ENCODE results near the gene TRPV3. TPM values are rescaled to one million over a fixed set of nuclear protein-coding genes. Genes with fewer than 3 reads are reported as not detected.

The TRPV3 gene
- total and polyA plus RNA-seq, 2 donors (not counting 3 experiments of a cell fraction or from before 2014, with no cell fraction given) = 0.01 TPM; not detected in 1

- dilution Hi-C loops (cut with MboI; ENCODE audit: extremely low pct_ligation_motif_present, low sequenced_read_pairs) = no loop called here
- Histone ChIP-seq H3K27ac (ENCODE audit: insufficient read depth, low read depth, low read length) (no peak overlapping the region), H3K9ac (replicated peaks; ENCODE audit: extremely low read depth, insufficient read depth, low read length) (no peak overlapping the region), H3K9me3 (replicated peaks; ENCODE audit: control insufficient read depth, insufficient read depth, low read length) (no peaks in the 10 kb centered on the region), H4K20me1 (replicated peaks; ENCODE audit: control insufficient read depth, extremely low read depth, insufficient read depth, low read length) (no peaks in the 10 kb centered on the region), H3K4me3 (replicated peaks in 1 of 3; ENCODE audit: insufficient read depth in 1 of 3, low read depth in 1 of 3, low read length in 3 of 3) (no peak overlapping the region), H3K36me3 (ENCODE audit: control insufficient read depth in 2 of 2, extremely low read depth in 1 of 2, insufficient read depth in 2 of 2, low read length in 2 of 2) (no peaks in the 10 kb centered on the region), H3K79me2 (ENCODE audit: control insufficient read depth, insufficient read depth, low read length) (no peaks in the 10 kb centered on the region), H3K4me2 (ENCODE audit: insufficient read depth, low read length) (no peak overlapping the region), H3K27me3 (ENCODE audit: control insufficient read depth in 2 of 2, insufficient read depth in 2 of 2, low read length in 2 of 2) (no peaks in the 10 kb centered on the region), H3K4me1 (ENCODE audit: control insufficient read depth, extremely low read depth, insufficient read depth, low read length) (no peaks in the 10 kb centered on the region), H2AFZ (ENCODE audit: low read depth, low read length) (no peak overlapping the region), H3K9me1 (replicated peaks; ENCODE audit: control insufficient read depth, extremely low read depth, insufficient read depth, low read length) (no peaks in the 10 kb centered on the region)
- DNase-seq (ENCODE audit: low read depth, low spot score) (no peak), FAIRE-seq (no peak)
- no TSS peak for BruUV-seq (replicated peaks)
- intact Hi-C loops (cut with micrococcal nuclease) = no loop called here
- CTCF ChIA-PET = no interaction called here
- POLR2A ChIA-PET = no interaction called here
- no peak for TF ChIP-seq CTCF (IDR thresholded peaks at IDR 0.05; ENCODE audit: extremely low read depth in 1 of 2, insufficient read depth in 1 of 2, low read depth in 1 of 2, low read length in 2 of 2)
These were observed 23.9 kb downstream of the TRPV3 start for GRCh38 chr17:3533752-3534151.

GRCh38 chr17:3532859-3533142 lies 24.8 kb downstream of the TRPV3 start:
- Histone ChIP-seq H3K9me3 (replicated peaks; ENCODE audit: control insufficient read depth, insufficient read depth, low read length) (no peaks in the 10 kb centered on the region), H3K4me1 (ENCODE audit: control insufficient read depth, extremely low read depth, insufficient read depth, low read length) (no peaks in the 10 kb centered on the region), H4K20me1 (replicated peaks; ENCODE audit: control insufficient read depth, extremely low read depth, insufficient read depth, low read length) (no peaks in the 10 kb centered on the region), H3K36me3 (ENCODE audit: control insufficient read depth in 2 of 2, extremely low read depth in 1 of 2, insufficient read depth in 2 of 2, low read length in 2 of 2) (no peaks in the 10 kb centered on the region), H3K9me1 (replicated peaks; ENCODE audit: control insufficient read depth, extremely low read depth, insufficient read depth, low read length) (no peaks in the 10 kb centered on the region), H2AFZ (ENCODE audit: low read depth, low read length) (no peak overlapping the region), H3K79me2 (ENCODE audit: control insufficient read depth, insufficient read depth, low read length) (no peaks in the 10 kb centered on the region), H3K9ac (replicated peaks; ENCODE audit: extremely low read depth, insufficient read depth, low read length) (no peak overlapping the region), H3K27ac (ENCODE audit: insufficient read depth, low read depth, low read length) (no peak overlapping the region), H3K4me3 (replicated peaks in 1 of 3; ENCODE audit: insufficient read depth in 1 of 3, low read depth in 1 of 3, low read length in 3 of 3) (no peak overlapping the region), H3K27me3 (ENCODE audit: control insufficient read depth in 2 of 2, insufficient read depth in 2 of 2, low read length in 2 of 2) (no peaks in the 10 kb centered on the region), H3K4me2 (ENCODE audit: insufficient read depth, low read length) (no peak overlapping the region)
- dilution Hi-C loops (cut with MboI; ENCODE audit: extremely low pct_ligation_motif_present, low sequenced_read_pairs) (no loop called here), intact Hi-C loops (cut with micrococcal nuclease) (no loop called here)
- DNase-seq (ENCODE audit: low read depth, low spot score) (no peak), FAIRE-seq (no peak)
- no peak for TF ChIP-seq MAX (IDR thresholded peaks at IDR 0.05; ENCODE audit: insufficient read depth, insufficient read length)
- TF ChIP-seq JUN (IDR thresholded peaks at IDR 0.05; ENCODE audit: borderline replicate concordance, insufficient read depth, insufficient read length, low read depth) = no peak
- TF ChIP-seq GATA2 (IDR thresholded peaks at IDR 0.05; ENCODE audit: insufficient read depth, insufficient read length, low read depth, low read length) = no peak
- TF ChIP-seq MYC (IDR thresholded peaks at IDR 0.05; ENCODE audit: low read depth, low read length) = no peak
- no peak for TF ChIP-seq EZH2 (IDR thresholded peaks at IDR 0.05; ENCODE audit: borderline replicate concordance, low read depth, low read length, severe bottlenecking)
- TF ChIP-seq FOS (IDR thresholded peaks at IDR 0.05; ENCODE audit: borderline replicate concordance, insufficient read depth, low read length) = no peak
- TF ChIP-seq CTCF (IDR thresholded peaks at IDR 0.05; ENCODE audit: extremely low read depth in 1 of 2, insufficient read depth in 1 of 2, low read depth in 1 of 2, low read length in 2 of 2) = no peak
- TF ChIP-seq POLR2A (IDR thresholded peaks at IDR 0.05; ENCODE audit: low read depth, low read length) = no peak
- TF ChIP-seq POLR2AphosphoS5 (IDR thresholded peaks at IDR 0.05; ENCODE audit: insufficient read depth, low read depth, low read length) = no peak
- ChIA-PET POLR2A (no interaction called here), CTCF (no interaction called here)
- no TSS peak for BruUV-seq (replicated peaks)

Data from endothelial cell of umbilical vein (primary cell).